Activated CD8-positive, alpha-beta T cell treated with anti-CD3 and anti-CD28 coated beads for 36 hours (primary cell): Measurements from ENCODE around the gene NDUFB3. TPM values are rescaled to one million over a fixed set of nuclear protein-coding genes. Genes with fewer than 3 reads are reported as not detected.

Source experiments
- ATAC-seq: fragments of 200-7000 bp; cut with Tn5 transposase; one replicate; pipeline ENCODE4 v1.10.0; 2021; ENCODE audit warnings: mild to moderate bottlenecking, moderate library complexity
- CTCF ChIA-PET: fragments of 350-600 bp; sonication (Branson Sonifier 250); formaldehyde crosslinking; loops from one replicate; lab custom pipeline; 2021; ENCODE audit warnings: antibody characterized with exemption; lab: Charles Lee
- POLR2A ChIA-PET: fragments of 350-600 bp; sonication (Branson Sonifier 250); formaldehyde crosslinking; loops from one replicate; lab custom pipeline; 2021; ENCODE audit warnings: antibody characterized with exemption; lab: Charles Lee
- DNase-seq: peaks from one replicate; pipeline ENCODE4 v3.0.0-alpha.2; 2020
- H3K27ac Mint-ChIP-seq: one replicate; pipeline ENCODE4 v1.8.0; 2021; ENCODE audit warnings: mild to moderate bottlenecking, mixed read lengths
- H3K27me3 Mint-ChIP-seq: one replicate; pipeline ENCODE4 v1.8.0; 2021; ENCODE audit warnings: mixed read lengths
- H3K36me3 Mint-ChIP-seq: one replicate; pipeline ENCODE4 v1.8.0; 2021; ENCODE audit warnings: low read depth, mixed read lengths
- H3K4me1 Mint-ChIP-seq: one replicate; pipeline ENCODE4 v1.8.0; 2021; ENCODE audit warnings: low read depth, mixed read lengths
- H3K4me3 Mint-ChIP-seq: one replicate; pipeline ENCODE4 v1.8.0; 2021; ENCODE audit warnings: mild to moderate bottlenecking, moderate library complexity, mixed read lengths
- H3K9me3 Mint-ChIP-seq: one replicate; pipeline ENCODE4 v1.8.0; 2021; ENCODE audit warnings: mixed read lengths
- CTCF ChIP-seq: fragments of 200-600 bp; IDR thresholded peaks from one replicate; pipeline ENCODE4 v1.8.0; 2022; ENCODE audit warnings: antibody characterized with exemption, mild to moderate bottlenecking
- intact Hi-C: fragments of 100-400 bp; cut with micrococcal nuclease; formaldehyde crosslinking; loops from one replicate; pipeline ENCODE4 v1.10.0; 2022
- total RNA-seq, 2 experiments: library from RNA; stranded (reverse); gene quantifications; one replicate each; pipeline ENCODE4 v1.2.3, GENCODE V29; 2021

The NDUFB3 gene
- total RNA-seq, 2 experiments from 2014 or later: 134 to 140 TPM

DNA sequence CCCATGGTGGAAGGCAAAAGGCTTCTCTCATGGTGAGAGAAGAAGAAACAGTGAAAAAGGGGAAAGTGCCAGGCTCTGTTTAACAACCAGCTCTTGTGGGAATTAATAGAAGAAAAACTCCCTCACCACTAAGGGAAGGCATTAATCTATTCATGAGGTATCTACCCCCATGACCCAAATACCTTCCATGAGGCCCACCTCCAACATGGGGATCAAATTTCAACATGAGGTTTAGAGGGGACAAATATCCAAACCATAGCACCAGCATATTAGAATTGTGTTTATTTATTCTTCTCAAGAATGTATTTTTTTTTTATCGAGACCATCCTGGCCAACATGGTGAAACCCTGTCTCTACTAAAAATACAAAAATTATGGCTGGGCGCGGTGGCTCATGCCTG lies 39.3 kb downstream of the NDUFB3 start:
- DNase-seq (no peak), ATAC-seq (no peak)
- Mint-ChIP-seq H3K27me3 (no peaks in the 10 kb centered on the region), H3K36me3 (peaks cover 6% of the 10 kb centered on the region), H3K9me3 (no peaks in the 10 kb centered on the region), H3K4me1 (peaks cover 20% of the 10 kb centered on the region), H3K27ac (no peak overlapping the region), H3K4me3 (no peak overlapping the region)
- POLR2A ChIA-PET: interaction anchor here (1.1 kb wide), 2 partner anchors 57 to 121 kb away, joined by 3 read pairs; no protein-coding TSS in a partner anchor
- CTCF ChIA-PET: no interaction called here
- intact Hi-C loops: no loop called here
- no peak for TF ChIP-seq CTCF

DNA sequence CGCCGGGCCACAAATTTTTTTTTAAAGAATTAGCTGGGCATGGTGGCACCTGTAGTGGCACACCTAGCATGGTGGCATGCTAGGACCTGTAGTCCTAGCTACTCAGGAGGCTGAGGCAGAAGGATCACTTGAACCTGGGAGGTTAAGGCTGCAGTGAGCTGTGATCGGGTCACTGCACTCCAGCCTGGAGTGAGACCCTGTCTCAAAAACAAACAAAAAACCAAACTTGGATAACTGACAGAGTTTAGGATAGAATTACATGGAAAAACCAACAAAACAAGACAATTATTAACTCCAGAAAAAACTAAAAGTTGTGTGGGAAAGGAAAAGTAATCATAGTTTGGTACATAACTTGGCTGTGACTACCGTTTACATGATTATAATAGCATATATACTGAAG lies 42.5 kb downstream of the NDUFB3 start:
- CTCF ChIA-PET: interaction anchor here (1.0 to 5.5 kb wide), 7 partner anchors 16 to 118 kb away, joined by 3 to 93 read pairs (median 5); partner anchors contain the start of gene HYCC2
- peak overlapping the region; percentile 95 for H3K4me3 Mint-ChIP-seq

DNA sequence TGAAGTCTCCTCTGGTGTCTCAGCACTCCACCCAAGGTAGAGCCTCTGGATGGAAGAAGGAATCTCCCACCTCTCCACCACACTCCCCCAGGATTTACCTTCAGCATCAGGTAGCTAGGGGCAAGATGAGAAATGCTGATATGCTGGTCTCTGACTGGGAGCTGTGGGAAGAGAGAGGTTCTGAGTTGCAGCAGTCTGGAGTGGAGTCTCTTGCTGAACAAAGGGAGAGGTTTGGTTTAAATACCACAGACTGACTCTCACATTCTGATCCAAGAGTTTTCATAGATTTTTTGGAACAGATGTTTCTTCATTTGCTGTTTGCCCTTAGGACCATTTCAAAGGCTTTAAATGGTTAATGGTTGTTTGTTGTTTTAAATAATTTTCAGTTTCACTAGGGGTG lies 43.0 kb downstream of the NDUFB3 start:
- Mint-ChIP-seq H3K27me3 (no peaks in the 10 kb centered on the region), H3K27ac (peak overlapping the region; percentile 92), H3K4me1 (peaks cover 24% of the 10 kb centered on the region), H3K36me3 (peaks cover 18% of the 10 kb centered on the region), H3K4me3 (peak overlapping the region; percentile 95), H3K9me3 (no peaks in the 10 kb centered on the region)
- intact Hi-C loops: loop anchor here (5.0 kb wide), 1 partner anchor 43 kb away; the partner anchor contains the start of genes HYCC2 and NDUFB3
- ATAC-seq (no peak), DNase-seq (no peak)
- POLR2A ChIA-PET: interaction anchor here (0.6 to 5.0 kb wide), 6 partner anchors 8 to 226 kb away, joined by 3 to 19 read pairs (median 6); partner anchors contain the start of genes NIF3L1 and PPIL3
- no peak for TF ChIP-seq CTCF
- CTCF ChIA-PET: interaction anchor here (0.7 to 5.5 kb wide), 7 partner anchors 16 to 118 kb away, joined by 3 to 93 read pairs (median 5); partner anchors contain the start of gene HYCC2

More for the DNA sequence above, 42.5 kb downstream of the NDUFB3 start:
- peaks cover 24% of the 10 kb centered on the region for H3K4me1 Mint-ChIP-seq
- no peak for TF ChIP-seq CTCF
- ATAC-seq: no peak
- no peak for DNase-seq
- no peaks in the 10 kb centered on the region for H3K27me3 Mint-ChIP-seq
- POLR2A ChIA-PET: interaction anchor here (1.1 to 5.0 kb wide), 4 partner anchors 9 to 225 kb away, joined by 5 to 19 read pairs (median 8); partner anchors contain the start of genes NIF3L1 and PPIL3
- peak overlapping the region; percentile 92 for H3K27ac Mint-ChIP-seq
- H3K9me3 Mint-ChIP-seq: no peaks in the 10 kb centered on the region
- H3K36me3 Mint-ChIP-seq: peaks cover 14% of the 10 kb centered on the region
- intact Hi-C loops: no loop called here

GRCh38 chr2:201116115-201116958 lies 44.5 kb downstream of the NDUFB3 start, which contains the start of gene CFLAR:
Gene CFLAR, plus strand, starts transcription at chr2:201116164. Its CDS starts 13,702 bp downstream, at chr2:201129866.
- H3K27ac Mint-ChIP-seq: peak within 1 kb of the TSS; percentile 92
- ATAC-seq (peak; percentile 37), DNase-seq (peak; percentile 92)
- peaks cover 28% of the 10 kb centered on the region for H3K4me1 Mint-ChIP-seq
- CTCF ChIA-PET: interaction anchor here (1.0 to 5.5 kb wide), 6 partner anchors 14 to 116 kb away, joined by 3 to 93 read pairs (median 27); partner anchors contain the start of gene HYCC2
- H3K27me3 Mint-ChIP-seq: no peaks in the 10 kb centered on the region
- TF ChIP-seq CTCF: no peak
- peak within 1 kb of the TSS; percentile 95 for H3K4me3 Mint-ChIP-seq
- peaks cover 31% of the 10 kb centered on the region for H3K36me3 Mint-ChIP-seq
- H3K9me3 Mint-ChIP-seq: no peaks in the 10 kb centered on the region
- intact Hi-C loops: loop anchor here (5.0 kb wide), 1 partner anchor 44 kb away; the partner anchor contains the start of genes HYCC2 and NDUFB3
- POLR2A ChIA-PET: interaction anchor here (0.7 to 5.3 kb wide), 27 partner anchors 8 to 667 kb away, joined by 3 to 42 read pairs (median 4); partner anchors contain the start of genes CASP10, CASP8, CLK1 and HYCC2
